Epithelial cell of proximal tubule (primary cell): ENCODE data around the gene MEAF6. TPM values are rescaled to one million over a fixed set of nuclear protein-coding genes. Genes with fewer than 3 reads are reported as not detected.

Source experiments
- DNase-seq: peaks from one replicate; pipeline ENCODE4 v3.0.0-alpha.2; 2011; ENCODE audit warnings: low read depth
- H3K4me3 ChIP-seq: 2 replicates; pipeline ENCODE4 v1.5.1; 2011; ENCODE audit warnings: low read depth, mild to moderate bottlenecking, low read length
- CTCF ChIP-seq: conservative IDR thresholded peaks from 2 replicates; pipeline ENCODE4 v1.5.1; 2012; ENCODE audit warnings: low read depth, mild to moderate bottlenecking, low read length
- total RNA-seq: library from RNA; depleted of rRNA; stranded (reverse); fragments of >200 nt; gene quantifications from 2 replicates; pipeline ENCODE4 v1.2.3, GENCODE V29; 2015

The MEAF6 gene
- total RNA-seq, 1 donor from 2014 or later, result 64.2 TPM

- no peak for TF ChIP-seq CTCF
- DNase-seq, result no peak
- H3K4me3 ChIP-seq, result no peak overlapping the region
These were observed 45.2 kb downstream of the MEAF6 start for GRCh38 chr1:37469386-37469785.

GRCh38 chr1:37468037-37468436, 46.5 kb downstream of the MEAF6 start:
- no peak for TF ChIP-seq CTCF
- H3K4me3 ChIP-seq, result no peak overlapping the region
- no peak for DNase-seq

DNA sequence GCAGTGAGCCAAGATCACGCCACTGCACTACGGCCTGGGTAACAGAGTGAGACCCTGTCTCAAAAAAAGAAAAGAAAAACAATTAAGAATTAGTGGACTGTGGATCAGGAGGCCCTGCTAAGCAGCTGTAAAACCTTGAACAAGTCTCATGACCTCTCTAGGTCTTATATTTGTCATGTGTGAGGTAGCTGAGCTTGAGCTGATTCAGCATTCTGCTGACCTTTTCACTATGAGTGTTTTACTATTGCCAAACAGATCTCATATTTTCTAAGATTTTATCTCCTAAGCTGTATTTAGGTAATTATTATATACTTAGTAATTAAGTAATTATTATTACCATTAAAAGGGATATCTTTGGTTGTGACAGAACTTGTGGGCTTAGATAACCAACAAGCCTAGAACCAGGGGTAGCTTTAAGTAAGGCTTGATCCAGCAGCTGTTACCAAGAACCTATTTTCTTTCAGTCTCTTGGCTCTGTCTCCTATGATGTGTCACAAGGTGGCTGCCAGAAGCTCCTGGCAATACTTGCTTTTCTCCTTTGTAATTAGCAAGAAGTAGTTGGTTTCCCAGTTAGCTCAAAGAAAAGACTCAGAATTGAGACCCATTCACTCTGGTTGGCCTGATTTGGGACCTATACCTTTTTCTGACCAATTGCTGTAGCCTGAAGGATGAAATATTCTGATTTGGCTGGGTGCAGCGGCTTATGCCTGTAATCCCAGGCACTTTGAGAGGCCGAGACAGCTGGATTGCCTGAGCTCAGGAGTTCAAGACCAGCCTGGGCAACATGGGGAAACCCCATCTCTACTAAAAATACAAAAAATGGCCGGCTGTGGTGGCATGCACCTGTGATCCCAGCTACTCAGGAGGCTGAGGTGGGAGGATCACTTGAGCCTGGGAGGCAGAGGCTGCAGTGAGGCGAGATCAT, 48.7 kb downstream of the MEAF6 start:
- TF ChIP-seq CTCF, result no peak
- DNase-seq, result no peak
- no peak overlapping the region for H3K4me3 ChIP-seq

DNA sequence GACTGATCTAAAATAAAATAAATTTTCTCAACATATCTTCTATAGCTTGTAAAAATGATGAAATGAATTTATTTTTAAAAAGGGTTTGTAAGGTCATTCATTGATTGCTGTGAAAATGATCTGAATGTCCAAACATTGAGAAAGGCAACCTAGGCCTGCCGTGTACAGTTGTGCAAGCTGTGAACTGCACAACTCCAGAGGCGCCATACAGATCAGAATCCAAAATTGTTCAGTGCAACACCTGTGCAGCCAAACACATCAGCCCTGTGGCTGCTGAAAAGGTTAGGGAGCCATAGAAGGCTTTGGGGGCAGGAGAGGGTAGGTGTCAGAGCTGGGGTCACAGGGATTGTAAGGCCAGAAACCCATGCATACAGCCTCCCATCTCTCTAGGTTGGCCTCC, 50.1 kb downstream of the MEAF6 start:
- no peak for TF ChIP-seq CTCF
- no peak overlapping the region for H3K4me3 ChIP-seq
- DNase-seq, result no peak

GRCh38 chr1:37461698-37462436, 52.7 kb downstream of the MEAF6 start:
- no peak for DNase-seq
- TF ChIP-seq CTCF, result no peak
- no peak overlapping the region for H3K4me3 ChIP-seq

DNA sequence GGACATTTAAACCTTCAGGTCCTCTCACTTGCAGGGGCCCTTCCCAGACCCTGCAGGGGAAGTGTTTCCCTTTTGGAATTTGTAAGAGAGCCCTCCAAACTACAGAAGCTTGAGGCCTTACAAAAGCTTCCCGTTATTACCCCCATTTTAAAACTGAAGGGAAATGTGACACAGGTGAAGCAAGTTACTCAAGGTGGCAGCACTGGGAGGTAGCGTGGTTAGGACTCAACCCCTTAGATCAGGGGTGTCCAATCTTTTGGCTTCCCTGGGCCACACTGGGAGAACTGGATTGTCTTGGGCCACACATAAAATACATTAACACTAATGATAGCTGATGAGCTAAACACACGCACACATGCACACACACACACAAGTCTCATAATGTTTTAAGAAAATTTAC, 56.0 kb downstream of the MEAF6 start:
- no peak for TF ChIP-seq CTCF
- DNase-seq, result no peak

DNA sequence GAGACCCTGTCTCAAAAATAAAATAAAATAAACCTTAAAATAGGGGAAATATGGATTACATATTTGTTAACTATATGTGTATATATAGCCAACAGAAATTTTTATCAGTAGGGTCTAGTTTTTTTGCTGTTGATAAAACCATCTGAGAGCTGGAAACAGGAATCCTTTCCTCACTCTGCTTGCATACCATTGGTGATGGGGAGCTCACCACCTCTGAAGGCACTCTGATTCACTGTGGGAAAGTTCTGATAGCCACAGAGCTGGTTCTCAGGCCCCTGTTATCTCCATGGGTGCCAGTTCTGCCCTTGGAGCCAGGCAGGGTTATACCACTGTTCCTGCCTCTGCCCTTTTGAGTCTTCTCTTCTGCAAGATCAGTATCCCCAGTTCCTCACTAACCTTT, 58.0 kb downstream of the MEAF6 start:
- no peak for TF ChIP-seq CTCF
- no peak overlapping the region for H3K4me3 ChIP-seq
- DNase-seq, result no peak

More for the DNA sequence above, 56.0 kb downstream of the MEAF6 start:
- no peak overlapping the region for H3K4me3 ChIP-seq
